ENCODE measurements around the gene PIBF1. TPM values are rescaled to one million over a fixed set of nuclear protein-coding genes. Genes with fewer than 3 reads are reported as not detected.

PIBF1 gene
- total RNA-seq, 1 experiment from 2014 or later, result 30.6 TPM

GRCh38 chr13:72998012-72998411 lies 216.1 kb downstream of the PIBF1 start:
- H3K27me3 ChIP-seq (replicated peaks; ENCODE audit: insufficient read depth, low read depth, low read length, poor library complexity), result no peaks in the 10 kb centered on the region
- no peak overlapping the region for H3K27ac ChIP-seq (ENCODE audit: low read depth, low read length, poor library complexity, severe bottlenecking)
- intact Hi-C loops (cut with micrococcal nuclease; ENCODE audit: unreplicated experiment), result no loop called here
- H3K4me1 ChIP-seq (ENCODE audit: insufficient read depth, low read length, poor library complexity, severe bottlenecking), result peaks cover 6% of the 10 kb centered on the region
- CTCF ChIA-PET, result no interaction called here
- POLR2A ChIA-PET (ENCODE audit: low non-redundant PET), result no interaction called here
- H3K9me3 ChIP-seq (ENCODE audit: low read depth, low read length, poor library complexity, severe bottlenecking), result no peaks in the 10 kb centered on the region
- TF ChIP-seq EZH2 (IDR thresholded peaks at IDR 0.05; ENCODE audit: borderline replicate concordance, low read depth, low read length, poor library complexity, severe bottlenecking) (no peak), CTCF (conservative IDR thresholded peaks at IDR 0.05; ENCODE audit: low read depth, low read length) (no peak)
- H3K4me3 ChIP-seq (ENCODE audit: low read depth, low read length, poor library complexity, severe bottlenecking), result no peak overlapping the region
- DNase-seq (ENCODE audit: low spot score), result no peak
- BruUV-seq (replicated peaks), result no TSS peak
- no peaks in the 10 kb centered on the region for H3K36me3 ChIP-seq (ENCODE audit: insufficient read depth, low read length, poor library complexity, severe bottlenecking)

GRCh38 chr13:73000027-73000674 lies 218.2 kb downstream of the PIBF1 start:
- peak; percentile 38 for DNase-seq (ENCODE audit: low spot score)
- Histone ChIP-seq H3K27me3 (replicated peaks; ENCODE audit: insufficient read depth, low read depth, low read length, poor library complexity) (no peaks in the 10 kb centered on the region), H3K27ac (ENCODE audit: low read depth, low read length, poor library complexity, severe bottlenecking) (no peak overlapping the region), H3K4me1 (ENCODE audit: insufficient read depth, low read length, poor library complexity, severe bottlenecking) (peaks cover 6% of the 10 kb centered on the region), H3K36me3 (ENCODE audit: insufficient read depth, low read length, poor library complexity, severe bottlenecking) (no peaks in the 10 kb centered on the region), H3K4me3 (ENCODE audit: low read depth, low read length, poor library complexity, severe bottlenecking) (no peak overlapping the region), H3K9me3 (ENCODE audit: low read depth, low read length, poor library complexity, severe bottlenecking) (no peaks in the 10 kb centered on the region)
- TF ChIP-seq EZH2 (IDR thresholded peaks at IDR 0.05; ENCODE audit: borderline replicate concordance, low read depth, low read length, poor library complexity, severe bottlenecking) (no peak), CTCF (conservative IDR thresholded peaks at IDR 0.05; ENCODE audit: low read depth, low read length) (no peak)
- BruUV-seq (replicated peaks), result TSS peak; percentile 14
- CTCF ChIA-PET, result no interaction called here
- intact Hi-C loops (cut with micrococcal nuclease; ENCODE audit: unreplicated experiment), result no loop called here
- POLR2A ChIA-PET (ENCODE audit: low non-redundant PET), result no interaction called here

GRCh38 chr13:73001971-73002370 lies 220.0 kb downstream of the PIBF1 start:
- DNase-seq (ENCODE audit: low spot score), result no peak
- no TSS peak for BruUV-seq (replicated peaks)
- TF ChIP-seq CTCF (conservative IDR thresholded peaks at IDR 0.05; ENCODE audit: low read depth, low read length) (no peak), EZH2 (IDR thresholded peaks at IDR 0.05; ENCODE audit: borderline replicate concordance, low read depth, low read length, poor library complexity, severe bottlenecking) (no peak)
- ChIA-PET POLR2A (ENCODE audit: low non-redundant PET) (no interaction called here), CTCF (no interaction called here)
- Histone ChIP-seq H3K9me3 (ENCODE audit: low read depth, low read length, poor library complexity, severe bottlenecking) (no peaks in the 10 kb centered on the region), H3K36me3 (ENCODE audit: insufficient read depth, low read length, poor library complexity, severe bottlenecking) (no peaks in the 10 kb centered on the region), H3K4me1 (ENCODE audit: insufficient read depth, low read length, poor library complexity, severe bottlenecking) (peaks cover 6% of the 10 kb centered on the region), H3K4me3 (ENCODE audit: low read depth, low read length, poor library complexity, severe bottlenecking) (no peak overlapping the region), H3K27ac (ENCODE audit: low read depth, low read length, poor library complexity, severe bottlenecking) (no peak overlapping the region), H3K27me3 (replicated peaks; ENCODE audit: insufficient read depth, low read depth, low read length, poor library complexity) (no peaks in the 10 kb centered on the region)
- intact Hi-C loops (cut with micrococcal nuclease; ENCODE audit: unreplicated experiment), result no loop called here

All from A673 (cell line).